ENCODE results near the gene SAP30BP. TPM values are rescaled to one million over a fixed set of nuclear protein-coding genes. Genes with fewer than 3 reads are reported as not detected.

SAP30BP gene
- total and polyA plus RNA-seq, 2 of the 13 experiments (the other 11 are each of a cell fraction or from before 2014, with no cell fraction given), result 67.7 to 99.4 TPM

DNA sequence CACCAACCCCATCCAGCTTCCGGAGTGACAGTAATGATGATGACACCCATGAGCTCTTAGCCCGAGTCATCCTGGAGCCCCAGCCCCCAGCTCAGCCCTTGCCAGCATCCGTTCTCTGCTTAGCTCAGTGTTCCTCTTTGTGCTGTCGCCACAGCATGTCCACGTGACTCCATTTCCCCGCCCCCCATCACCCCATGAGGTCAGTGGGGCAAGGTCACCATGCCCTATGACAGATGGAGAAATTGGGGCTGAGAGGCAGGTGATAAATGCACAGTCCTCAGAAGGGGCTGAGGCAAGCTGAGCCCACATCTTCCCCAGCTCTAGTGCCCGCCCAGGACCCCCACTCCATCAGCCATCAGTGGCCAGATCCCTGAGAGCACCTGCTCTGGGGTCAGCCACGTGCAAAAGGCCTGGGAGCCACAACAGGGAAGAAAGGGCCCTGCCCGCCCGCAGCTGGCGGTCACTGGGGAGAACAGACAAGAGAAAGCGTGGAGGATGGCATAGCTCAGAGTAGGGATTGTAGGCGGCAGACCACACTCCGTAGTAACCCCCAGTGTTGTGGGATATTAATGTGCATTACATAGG lies 71.2 kb downstream of the SAP30BP start (continued):
- TF ChIP-seq, protein P1, sequence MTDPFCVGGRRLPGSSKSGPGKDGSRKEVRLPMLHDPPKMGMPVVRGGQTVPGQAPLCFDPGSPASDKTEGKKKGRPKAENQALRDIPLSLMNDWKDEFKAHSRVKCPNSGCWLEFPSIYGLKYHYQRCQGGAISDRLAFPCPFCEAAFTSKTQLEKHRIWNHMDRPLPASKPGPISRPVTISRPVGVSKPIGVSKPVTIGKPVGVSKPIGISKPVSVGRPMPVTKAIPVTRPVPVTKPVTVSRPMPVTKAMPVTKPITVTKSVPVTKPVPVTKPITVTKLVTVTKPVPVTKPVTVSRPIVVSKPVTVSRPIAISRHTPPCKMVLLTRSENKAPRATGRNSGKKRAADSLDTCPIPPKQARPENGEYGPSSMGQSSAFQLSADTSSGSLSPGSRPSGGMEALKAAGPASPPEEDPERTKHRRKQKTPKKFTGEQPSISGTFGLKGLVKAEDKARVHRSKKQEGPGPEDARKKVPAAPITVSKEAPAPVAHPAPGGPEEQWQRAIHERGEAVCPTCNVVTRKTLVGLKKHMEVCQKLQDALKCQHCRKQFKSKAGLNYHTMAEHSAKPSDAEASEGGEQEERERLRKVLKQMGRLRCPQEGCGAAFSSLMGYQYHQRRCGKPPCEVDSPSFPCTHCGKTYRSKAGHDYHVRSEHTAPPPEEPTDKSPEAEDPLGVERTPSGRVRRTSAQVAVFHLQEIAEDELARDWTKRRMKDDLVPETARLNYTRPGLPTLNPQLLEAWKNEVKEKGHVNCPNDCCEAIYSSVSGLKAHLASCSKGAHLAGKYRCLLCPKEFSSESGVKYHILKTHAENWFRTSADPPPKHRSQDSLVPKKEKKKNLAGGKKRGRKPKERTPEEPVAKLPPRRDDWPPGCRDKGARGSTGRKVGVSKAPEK (CRISPR knock-in tag; IDR thresholded peaks at IDR 0.05; ENCODE audit: borderline replicate concordance), result no peak
- TF ChIP-seq ZNF33A (CRISPR knock-in tag; IDR thresholded peaks at IDR 0.05; ENCODE audit: borderline replicate concordance) (no peak), PITX1 (CRISPR knock-in tag; IDR thresholded peaks at IDR 0.05) (peak; percentile 66; the same call in 1 of the 2 replicates), ZNF430 (CRISPR knock-in tag; IDR thresholded peaks at IDR 0.05) (no peak), MED13 (CRISPR knock-in tag; IDR thresholded peaks at IDR 0.05) (no peak), CENPX (CRISPR knock-in tag; IDR thresholded peaks at IDR 0.05) (no peak), TBX2 (CRISPR knock-in tag; IDR thresholded peaks at IDR 0.05; ENCODE audit: borderline replicate concordance) (peak; percentile 52; the same call in 1 of the 2 replicates), ZNF781 (CRISPR knock-in tag; IDR thresholded peaks at IDR 0.05; ENCODE audit: borderline replicate concordance, not compliant biosample characterization) (peak; percentile 36), FIP1L1 (IDR thresholded peaks at IDR 0.05; ENCODE audit: borderline replicate concordance, insufficient read depth, low read depth, low read length) (no peak), CBX2 (IDR thresholded peaks at IDR 0.05; ENCODE audit: low read depth, low read length) (no peak), CBX2 (CRISPR knock-in tag; IDR thresholded peaks at IDR 0.05; ENCODE audit: low read depth) (no peak), EED (CRISPR knock-in tag; IDR thresholded peaks at IDR 0.05) (peak; percentile 63; the same call in 1 of the 2 replicates), ZNF34 (CRISPR knock-in tag; IDR thresholded peaks at IDR 0.05; ENCODE audit: borderline replicate concordance) (no peak), ZNF282 (IDR thresholded peaks at IDR 0.05; ENCODE audit: partially characterized antibody) (no peak), RFX5 (IDR thresholded peaks at IDR 0.05; ENCODE audit: low read depth, low read length) (no peak)
- TF ChIP-seq, protein P2, sequence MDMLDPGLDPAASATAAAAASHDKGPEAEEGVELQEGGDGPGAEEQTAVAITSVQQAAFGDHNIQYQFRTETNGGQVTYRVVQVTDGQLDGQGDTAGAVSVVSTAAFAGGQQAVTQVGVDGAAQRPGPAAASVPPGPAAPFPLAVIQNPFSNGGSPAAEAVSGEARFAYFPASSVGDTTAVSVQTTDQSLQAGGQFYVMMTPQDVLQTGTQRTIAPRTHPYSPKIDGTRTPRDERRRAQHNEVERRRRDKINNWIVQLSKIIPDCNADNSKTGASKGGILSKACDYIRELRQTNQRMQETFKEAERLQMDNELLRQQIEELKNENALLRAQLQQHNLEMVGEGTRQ (IDR thresholded peaks at IDR 0.05; ENCODE audit: low read depth, low read length), result peak; percentile 82
- TF ChIP-seq, protein P2 (CRISPR knock-in tag; IDR thresholded peaks at IDR 0.05; ENCODE audit: borderline replicate concordance), result peak; percentile 91; the same call in 1 of the 2 replicates
- TF ChIP-seq, protein P3, sequence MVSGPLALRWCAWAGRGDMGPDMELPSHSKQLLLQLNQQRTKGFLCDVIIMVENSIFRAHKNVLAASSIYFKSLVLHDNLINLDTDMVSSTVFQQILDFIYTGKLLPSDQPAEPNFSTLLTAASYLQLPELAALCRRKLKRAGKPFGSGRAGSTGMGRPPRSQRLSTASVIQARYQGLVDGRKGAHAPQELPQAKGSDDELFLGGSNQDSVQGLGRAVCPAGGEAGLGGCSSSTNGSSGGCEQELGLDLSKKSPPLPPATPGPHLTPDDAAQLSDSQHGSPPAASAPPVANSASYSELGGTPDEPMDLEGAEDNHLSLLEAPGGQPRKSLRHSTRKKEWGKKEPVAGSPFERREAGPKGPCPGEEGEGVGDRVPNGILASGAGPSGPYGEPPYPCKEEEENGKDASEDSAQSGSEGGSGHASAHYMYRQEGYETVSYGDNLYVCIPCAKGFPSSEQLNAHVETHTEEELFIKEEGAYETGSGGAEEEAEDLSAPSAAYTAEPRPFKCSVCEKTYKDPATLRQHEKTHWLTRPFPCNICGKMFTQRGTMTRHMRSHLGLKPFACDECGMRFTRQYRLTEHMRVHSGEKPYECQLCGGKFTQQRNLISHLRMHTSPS (CRISPR knock-in tag; IDR thresholded peaks at IDR 0.05; ENCODE audit: low read depth), result peak; percentile 52; the same call in 1 of the 2 replicates
- TF ChIP-seq, protein P4, sequence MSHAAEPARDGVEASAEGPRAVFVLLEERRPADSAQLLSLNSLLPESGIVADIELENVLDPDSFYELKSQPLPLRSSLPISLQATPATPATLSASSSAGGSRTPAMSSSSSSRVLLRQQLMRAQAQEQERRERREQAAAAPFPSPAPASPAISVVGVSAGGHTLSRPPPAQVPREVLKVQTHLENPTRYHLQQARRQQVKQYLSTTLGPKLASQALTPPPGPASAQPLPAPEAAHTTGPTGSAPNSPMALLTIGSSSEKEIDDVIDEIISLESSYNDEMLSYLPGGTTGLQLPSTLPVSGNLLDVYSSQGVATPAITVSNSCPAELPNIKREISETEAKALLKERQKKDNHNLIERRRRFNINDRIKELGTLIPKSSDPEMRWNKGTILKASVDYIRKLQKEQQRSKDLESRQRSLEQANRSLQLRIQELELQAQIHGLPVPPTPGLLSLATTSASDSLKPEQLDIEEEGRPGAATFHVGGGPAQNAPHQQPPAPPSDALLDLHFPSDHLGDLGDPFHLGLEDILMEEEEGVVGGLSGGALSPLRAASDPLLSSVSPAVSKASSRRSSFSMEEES (CRISPR knock-in tag; IDR thresholded peaks at IDR 0.05), result peak; percentile 80
- TF ChIP-seq, protein P5, sequence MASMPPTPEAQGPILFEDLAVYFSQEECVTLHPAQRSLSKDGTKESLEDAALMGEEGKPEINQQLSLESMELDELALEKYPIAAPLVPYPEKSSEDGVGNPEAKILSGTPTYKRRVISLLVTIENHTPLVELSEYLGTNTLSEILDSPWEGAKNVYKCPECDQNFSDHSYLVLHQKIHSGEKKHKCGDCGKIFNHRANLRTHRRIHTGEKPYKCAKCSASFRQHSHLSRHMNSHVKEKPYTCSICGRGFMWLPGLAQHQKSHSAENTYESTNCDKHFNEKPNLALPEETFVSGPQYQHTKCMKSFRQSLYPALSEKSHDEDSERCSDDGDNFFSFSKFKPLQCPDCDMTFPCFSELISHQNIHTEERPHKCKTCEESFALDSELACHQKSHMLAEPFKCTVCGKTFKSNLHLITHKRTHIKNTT (CRISPR knock-in tag; IDR thresholded peaks at IDR 0.05), result no peak
